NCI-H2171 (cell line): ENCODE measurements around the gene CCDC192.
A peak's percentile ranks its signal among the peaks of the same experiment; 100 is the strongest.
"Not testable (repeated sequence)": the region's sequence is repeated elsewhere in the genome, so short reads cannot be mapped to it uniquely, and the experiment has no call there.

Experiments used
- DNase-seq: peaks from one replicate; lab custom pipeline; 2025; lab: John Stamatoyannopoulos, UW

Gene CCDC192

GRCh38 chr5:127699416-127699815 lies 3.8 kb upstream of the CCDC192 start:
- no peak for DNase-seq

DNA sequence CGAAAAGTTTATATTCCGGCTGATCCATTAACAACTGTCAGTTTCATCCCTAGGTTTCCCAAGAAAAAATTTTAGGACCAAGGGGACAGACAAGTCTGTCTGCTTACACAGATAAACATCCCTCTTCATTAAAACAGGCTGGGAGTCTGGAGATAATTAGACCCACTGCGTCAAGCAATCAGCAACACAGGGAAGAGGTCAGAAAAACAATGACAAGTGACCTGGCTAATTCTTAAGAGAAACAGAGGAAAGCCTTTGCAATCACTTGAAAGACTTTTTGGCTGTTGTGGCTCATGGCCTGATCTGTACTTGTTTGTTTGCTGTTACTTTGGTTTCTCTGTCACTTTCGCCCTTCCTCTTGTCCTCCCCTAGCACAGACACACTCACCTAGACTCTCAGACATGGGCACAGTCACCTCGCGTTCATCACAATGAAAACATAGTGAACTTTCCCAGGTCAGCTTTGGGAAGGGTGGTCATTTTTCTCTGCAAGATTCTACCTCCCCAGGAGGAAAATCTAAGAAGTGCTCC lies 2.9 kb upstream of the CCDC192 start:
- no peak for DNase-seq

DNA sequence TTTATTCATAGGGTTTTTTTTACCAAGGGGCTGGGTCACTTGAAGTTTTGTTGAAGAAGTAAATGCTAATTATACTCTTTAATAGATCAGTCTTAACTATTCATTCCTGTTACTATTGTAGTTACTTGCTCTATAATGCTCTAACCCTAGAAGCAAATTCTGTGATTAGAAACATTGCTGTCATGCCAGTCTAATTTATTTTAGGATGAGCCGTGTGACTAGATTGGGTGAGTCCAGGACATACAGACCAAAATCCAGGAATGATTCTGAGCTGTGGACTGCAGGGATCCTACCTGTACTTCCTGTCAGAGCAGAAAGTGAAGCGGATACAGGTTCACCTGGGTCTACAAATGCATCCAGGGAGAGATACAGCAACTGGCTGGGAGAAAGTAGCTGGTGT lies 757 bp upstream of the CCDC192 start:
- no peak for DNase-seq

DNA sequence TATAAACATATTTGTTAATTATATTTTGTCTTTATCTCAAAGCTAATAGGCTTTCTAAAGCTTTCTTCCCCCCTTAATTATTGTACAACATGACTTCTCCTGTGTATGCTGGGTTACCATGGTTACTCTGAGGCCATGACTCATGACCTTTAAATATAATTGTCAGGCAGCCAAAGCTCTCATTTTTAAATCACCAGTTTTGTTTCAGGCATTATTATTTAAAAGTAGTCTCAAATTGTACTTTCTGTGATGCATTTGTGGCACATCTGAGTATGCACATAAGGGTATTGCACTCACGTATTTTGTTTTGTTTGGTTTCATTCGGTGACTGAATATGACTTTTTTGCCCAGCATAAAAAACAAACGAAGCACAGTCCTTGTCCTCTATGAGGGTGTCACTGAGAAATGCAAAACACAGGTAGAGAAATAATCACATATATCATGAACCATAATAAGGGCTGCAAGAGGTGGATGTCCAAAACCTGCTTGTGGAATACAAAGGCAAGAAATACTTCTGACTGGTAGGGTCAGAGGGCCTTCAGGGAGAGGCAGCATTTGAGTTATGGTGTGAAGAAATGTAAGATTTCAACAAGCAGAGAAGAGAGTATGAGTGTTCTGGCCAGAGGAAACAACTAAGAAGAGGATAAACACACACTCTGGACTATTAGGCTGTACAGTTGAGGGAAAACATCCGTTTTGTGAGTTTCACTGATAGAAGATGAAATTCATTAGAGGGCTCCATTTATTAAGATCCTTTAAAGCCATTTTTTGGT lies 2.1 kb downstream of the CCDC192 start:
- DNase-seq, result no peak

DNA sequence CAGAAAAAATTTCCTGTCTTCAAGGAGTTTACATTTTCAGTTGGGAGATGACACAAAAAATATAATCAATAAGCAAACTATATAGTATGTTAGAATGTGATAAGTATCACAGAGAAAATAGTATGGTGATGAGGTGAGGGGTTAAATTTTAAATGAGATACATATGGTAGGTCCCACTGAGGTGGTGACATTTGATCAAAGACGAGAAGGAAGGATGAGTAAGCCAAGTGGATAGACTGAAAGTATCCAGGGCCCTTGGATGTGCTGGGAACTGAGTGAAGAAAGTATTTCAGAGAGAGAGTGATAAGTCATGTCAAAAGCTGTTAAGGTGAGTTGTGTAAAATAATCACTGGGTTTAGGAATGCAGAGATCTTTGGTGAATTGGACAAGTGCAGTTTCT lies 3.5 kb downstream of the CCDC192 start:
- DNase-seq, result no peak

- DNase-seq, result no peak
Observed at GRCh38 chr5:127707209-127707608, 4.0 kb downstream of the CCDC192 start.

- DNase-seq, result not testable (repeated sequence)
Observed at GRCh38 chr5:127713083-127713482, 9.9 kb downstream of the CCDC192 start.

DNA sequence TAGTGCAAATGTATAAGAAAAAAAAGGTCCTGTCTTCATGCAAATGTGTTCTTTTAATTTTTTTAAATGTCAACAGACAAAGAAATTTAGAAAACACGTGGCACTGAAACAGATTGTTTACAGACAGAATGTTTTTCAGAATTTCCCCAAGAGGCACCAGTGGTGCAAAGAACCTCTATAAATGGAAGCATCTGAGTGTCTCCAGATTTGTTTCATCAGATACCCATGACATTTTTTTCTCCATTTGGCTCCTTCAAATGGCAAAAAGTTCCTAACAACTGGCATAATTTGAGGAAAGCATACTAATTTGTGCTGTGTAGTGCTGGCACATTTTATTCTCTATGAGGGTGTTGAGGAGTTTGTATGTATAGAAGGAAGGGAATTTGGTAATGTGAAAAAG lies 15.0 kb downstream of the CCDC192 start:
- DNase-seq, result no peak

DNA sequence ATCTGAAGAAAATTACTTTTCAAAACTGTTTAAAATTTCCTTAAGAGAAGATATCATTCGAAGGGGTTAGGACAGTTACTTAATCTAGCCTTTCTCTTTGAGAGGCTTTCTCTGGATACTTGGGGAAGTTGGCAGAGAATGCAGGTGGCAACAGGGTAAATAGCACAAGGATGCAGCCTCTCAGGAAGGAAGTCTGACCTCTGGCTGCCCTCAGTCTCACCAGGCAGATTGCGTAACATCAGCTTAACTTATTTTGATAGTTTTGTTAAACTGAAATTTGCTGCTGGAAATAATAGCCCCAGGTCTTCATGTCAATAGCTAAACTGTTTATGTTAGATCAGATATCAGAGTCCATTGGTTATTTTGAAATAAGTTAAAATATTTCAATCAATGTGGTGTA lies 20.4 kb downstream of the CCDC192 start:
- no peak for DNase-seq

DNA sequence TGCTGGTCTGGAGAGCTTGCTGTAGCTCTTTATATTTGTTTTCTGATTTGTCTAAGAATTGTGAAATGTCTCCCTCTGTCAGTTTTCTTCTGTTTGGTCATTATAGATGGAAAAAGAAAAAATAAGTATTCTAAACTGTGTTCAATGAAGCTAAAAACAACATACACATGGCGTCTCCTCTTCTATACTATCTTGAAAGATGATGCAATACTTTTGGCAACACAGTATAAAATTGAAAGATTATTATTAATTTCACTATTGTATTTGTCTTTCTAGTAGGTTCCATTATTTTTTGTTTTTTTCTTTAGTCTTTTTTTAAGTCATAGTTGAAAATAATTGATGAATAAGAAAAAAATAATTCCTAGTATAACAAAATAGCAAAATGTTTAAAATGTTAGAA lies 22.5 kb downstream of the CCDC192 start:
- no peak for DNase-seq

DNA sequence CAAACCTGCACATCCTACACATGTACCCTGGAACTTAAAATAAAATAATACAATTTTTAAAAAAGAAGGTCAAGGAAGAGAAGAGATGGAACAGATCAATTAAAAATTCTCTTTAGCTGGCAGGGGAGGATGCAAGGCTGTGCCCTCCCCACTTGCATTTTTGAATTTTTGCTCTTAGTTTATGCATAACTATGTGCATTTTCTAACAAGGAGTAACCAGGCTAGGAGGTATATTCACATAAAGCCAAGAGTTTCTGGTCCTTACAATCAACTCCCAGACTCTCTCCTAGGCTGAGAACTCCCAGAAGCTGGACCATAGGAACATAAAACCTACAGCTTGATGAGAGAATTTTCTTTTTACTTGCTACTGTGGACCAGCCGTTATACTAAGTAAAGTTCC lies 29.8 kb downstream of the CCDC192 start:
- DNase-seq, result no peak

DNA sequence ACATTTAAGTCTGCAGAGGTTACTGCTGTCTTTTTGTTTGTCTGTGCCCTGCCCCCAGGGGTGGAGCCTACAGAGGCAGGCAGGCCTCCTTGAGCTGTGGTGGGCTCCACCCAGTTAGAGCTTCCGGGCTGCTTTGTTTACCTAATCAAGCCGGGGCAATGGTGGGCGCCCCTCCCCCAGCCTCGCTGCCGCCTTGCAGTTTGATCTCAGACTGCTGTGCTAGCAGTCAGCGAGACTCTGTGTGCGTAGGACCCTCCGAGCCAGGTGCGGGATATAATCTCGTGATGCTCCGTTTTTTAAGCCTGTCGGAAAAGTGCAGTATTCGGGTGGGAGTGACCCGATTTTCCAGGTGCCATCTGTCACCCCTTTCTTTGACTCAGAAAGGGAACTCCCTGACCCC lies 36.2 kb downstream of the CCDC192 start:
- not testable (repeated sequence) for DNase-seq

DNA sequence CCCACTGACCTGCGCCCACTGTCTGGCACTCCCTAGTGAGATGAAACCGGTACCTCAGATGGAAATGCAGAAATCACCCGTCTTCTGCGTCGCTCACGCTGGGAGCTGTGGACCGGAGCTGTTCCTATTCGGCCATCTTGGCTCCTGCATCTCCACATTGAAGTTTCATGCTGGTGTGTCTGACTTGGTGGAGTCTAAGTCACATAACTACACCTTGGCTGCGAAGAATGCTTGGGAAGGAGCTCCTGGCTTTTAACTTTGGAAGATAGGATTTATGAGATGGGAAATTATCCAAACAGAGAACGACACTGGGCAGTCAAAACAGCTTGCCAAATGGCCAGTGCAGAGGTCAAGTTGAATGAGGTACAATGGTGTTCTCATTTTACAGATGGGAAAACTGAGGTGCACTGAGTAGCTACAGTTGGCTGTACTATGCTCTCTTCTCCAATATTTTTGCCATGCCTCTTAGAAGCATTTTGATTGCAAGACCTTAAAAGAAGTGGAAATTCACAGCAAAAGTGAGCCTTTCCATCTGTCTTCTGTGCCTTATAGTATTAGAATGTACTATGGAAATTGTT lies 36.7 kb downstream of the CCDC192 start:
- no peak for DNase-seq

DNA sequence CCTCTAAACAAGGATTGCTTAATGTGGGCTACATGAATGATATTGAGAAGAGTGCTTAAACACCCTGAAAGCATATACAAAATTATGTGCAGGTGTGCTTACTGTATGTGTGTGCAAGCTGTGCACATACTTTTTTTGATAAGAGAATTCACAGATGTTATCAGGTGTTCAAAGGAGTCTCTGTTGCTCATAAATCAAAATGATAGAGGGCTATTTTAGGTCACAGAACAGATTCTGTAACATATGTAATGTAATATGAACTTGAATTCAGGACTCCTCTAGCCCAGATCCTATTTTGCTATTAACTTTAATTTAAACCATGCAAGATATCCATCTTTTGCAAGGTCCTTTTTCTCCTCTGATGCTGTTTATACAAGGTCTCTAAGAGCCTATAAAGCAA lies 38.2 kb downstream of the CCDC192 start:
- no peak for DNase-seq

- DNase-seq, result no peak
Observed at GRCh38 chr5:127744241-127744640, 41.0 kb downstream of the CCDC192 start.

DNA sequence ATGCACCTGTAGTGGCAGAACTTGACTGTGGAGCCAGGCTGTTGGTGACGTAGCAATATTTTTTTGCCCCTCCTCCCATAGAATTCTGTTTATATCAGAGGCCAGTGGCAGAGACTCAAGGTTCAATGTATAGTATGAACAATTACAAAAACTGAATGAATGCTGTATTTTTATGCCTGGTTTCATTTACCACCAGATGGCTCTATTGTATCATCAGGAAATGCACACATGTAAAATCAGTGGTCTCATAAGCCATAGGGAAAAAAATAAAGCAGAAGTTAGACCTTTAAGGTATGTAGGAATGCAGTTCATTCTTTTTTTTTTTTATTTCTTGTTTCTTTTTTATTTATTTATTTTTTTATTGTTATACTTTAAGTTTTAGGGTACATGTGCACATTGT lies 43.6 kb downstream of the CCDC192 start:
- no peak for DNase-seq

- not testable (repeated sequence) for DNase-seq
Observed at GRCh38 chr5:127752503-127753265, 49.5 kb downstream of the CCDC192 start.

DNA sequence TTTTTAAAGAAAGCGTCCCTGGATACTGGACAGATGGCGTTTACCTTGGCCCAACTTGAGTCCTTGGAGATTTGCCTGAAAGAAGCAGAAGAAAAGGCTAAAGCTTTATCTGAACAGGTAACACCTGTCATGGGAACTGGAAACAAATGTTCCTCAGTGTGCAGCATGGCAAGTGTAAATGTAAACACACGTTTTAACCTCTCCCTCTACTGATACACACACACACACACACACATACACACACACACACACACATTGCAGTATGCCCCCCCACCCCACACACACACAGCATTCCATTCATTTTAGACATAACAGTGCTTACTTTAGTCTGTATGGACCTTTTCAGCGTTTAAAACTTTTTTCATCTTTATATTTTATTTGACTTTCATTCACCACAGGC lies 51.1 kb downstream of the CCDC192 start:
- DNase-seq, result peak; percentile 48

DNA sequence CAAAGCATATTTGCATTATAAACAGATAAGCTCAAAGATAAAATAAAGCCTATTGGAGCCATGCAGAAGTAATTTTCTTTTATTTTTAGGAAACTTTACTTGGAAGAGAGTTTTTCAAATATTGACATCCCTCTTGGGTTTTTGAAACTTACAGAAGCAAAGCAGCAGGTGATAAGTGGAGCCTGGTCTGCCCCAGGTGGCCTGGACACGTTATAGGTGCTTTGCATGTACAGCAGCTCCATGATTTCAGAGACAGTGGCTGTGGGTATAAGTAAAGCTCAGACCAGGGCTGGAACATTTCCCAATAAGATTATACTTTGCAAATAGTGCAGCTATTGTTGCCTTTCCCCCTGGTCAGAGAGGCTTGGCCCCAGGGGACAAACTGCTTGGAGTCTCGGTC lies 51.5 kb downstream of the CCDC192 start:
- DNase-seq, result no peak

GRCh38 chr5:127757576-127757975 lies 54.4 kb downstream of the CCDC192 start:
- no peak for DNase-seq

DNA sequence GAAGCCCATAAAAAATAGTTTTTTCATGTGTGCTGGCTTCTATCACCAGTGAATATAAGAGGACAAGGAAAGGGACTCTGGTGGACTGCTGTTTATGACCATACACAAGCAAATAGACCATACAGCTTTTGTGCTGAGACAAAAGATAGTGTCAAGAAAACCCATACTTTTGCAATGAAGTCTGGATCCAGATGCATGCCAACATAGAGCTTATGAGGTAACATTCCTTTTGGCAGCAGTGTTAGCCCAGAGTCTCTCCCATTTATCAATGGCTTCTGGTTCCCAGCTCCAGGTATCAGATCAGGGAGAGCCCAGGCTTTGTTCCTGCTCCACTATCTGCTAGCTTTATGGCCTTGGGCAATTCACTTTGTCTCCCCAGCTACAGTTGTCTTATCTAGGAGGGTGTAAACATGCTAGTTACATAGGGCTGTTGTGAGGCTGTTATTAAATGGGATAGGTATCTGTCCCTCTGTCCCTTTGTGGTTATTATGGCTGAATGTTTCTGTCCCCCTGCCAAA lies 55.6 kb downstream of the CCDC192 start:
- no peak for DNase-seq

DNA sequence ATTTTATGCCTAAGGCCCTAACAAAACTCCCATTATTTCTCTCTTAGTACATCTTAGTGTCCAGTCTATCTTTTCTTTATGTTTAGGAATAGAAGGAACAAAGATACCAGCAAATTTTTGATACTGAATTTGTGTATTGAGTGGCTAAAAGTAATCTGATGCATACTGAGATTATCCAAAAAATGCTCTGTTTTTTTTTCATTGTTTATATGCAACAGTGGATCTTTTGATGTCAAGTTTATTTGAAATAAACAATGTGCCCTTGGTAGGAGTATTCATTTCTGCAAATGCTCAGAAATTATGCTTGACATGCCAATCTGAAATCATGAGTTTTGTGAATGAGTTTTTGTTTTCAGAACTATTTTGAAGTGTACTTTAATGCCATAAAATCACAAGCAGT lies 58.7 kb downstream of the CCDC192 start:
- no peak for DNase-seq

- DNase-seq, result no peak
Observed at GRCh38 chr5:127762412-127762811, 59.2 kb downstream of the CCDC192 start.
